Stimulated activated naive CD4-positive, alpha-beta T cell treated with Interleukin-2 at 50 U/mL for 16 hours (primary cell): ENCODE measurements around the gene GABRQ.

Source experiments
- DNase-seq: peaks from one replicate; lab custom pipeline; 2025; lab: John Stamatoyannopoulos, UW

GABRQ gene

GRCh38 chrX:152637649-152638442, at the start of gene GABRQ:
Gene GABRQ, plus strand, starts transcription at chrX:152637895. Its CDS starts 308 bp downstream, at chrX:152638203.
- DNase-seq, result no peak

- no peak for DNase-seq
These were observed 49.5 kb upstream of the GABRQ start for GRCh38 chrX:152588206-152588605.

DNA sequence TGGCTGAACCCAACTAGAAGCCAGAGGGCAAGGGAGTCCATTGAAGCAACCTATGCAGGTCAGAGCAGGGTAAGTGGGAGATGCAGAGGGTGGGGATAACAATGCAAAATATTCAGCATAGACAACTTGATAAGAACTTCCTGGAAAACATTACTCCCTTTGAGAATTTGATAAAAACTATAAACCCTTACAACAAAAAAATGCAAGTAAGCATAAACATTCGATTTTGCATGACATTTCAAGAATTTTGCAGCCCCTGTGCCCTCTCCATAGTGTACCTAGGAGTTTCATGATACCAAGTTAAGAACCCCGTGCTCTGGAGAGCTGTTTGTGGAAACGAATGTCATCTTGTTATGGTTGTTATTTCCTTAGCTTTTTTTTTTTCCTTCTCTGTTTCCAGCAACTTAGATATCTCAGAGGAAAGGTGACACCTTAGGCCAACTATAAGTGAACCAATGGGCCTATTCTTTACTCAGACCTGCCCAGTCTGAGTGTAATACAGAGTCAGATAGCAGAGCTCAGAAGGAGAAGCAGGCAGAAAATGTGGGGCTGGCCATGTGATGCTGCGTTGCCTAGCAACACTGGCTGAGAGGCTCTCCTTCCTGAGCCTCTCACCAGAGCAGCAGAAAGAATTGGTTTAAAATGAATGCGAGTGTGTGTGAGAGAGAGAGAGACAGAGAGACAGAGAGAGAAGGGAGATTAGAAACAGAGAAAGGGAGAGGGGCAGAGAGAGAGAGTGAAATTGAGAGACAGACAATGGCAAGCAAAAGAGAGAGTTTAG, 36.7 kb upstream of the GABRQ start:
- DNase-seq, result no peak

- no peak for DNase-seq
These were observed 35.7 kb upstream of the GABRQ start for GRCh38 chrX:152601848-152602616.

GRCh38 chrX:152614791-152615190, 22.9 kb upstream of the GABRQ start:
- no peak for DNase-seq

- no peak for DNase-seq
These were observed 17.8 kb upstream of the GABRQ start for GRCh38 chrX:152619897-152620296.

DNA sequence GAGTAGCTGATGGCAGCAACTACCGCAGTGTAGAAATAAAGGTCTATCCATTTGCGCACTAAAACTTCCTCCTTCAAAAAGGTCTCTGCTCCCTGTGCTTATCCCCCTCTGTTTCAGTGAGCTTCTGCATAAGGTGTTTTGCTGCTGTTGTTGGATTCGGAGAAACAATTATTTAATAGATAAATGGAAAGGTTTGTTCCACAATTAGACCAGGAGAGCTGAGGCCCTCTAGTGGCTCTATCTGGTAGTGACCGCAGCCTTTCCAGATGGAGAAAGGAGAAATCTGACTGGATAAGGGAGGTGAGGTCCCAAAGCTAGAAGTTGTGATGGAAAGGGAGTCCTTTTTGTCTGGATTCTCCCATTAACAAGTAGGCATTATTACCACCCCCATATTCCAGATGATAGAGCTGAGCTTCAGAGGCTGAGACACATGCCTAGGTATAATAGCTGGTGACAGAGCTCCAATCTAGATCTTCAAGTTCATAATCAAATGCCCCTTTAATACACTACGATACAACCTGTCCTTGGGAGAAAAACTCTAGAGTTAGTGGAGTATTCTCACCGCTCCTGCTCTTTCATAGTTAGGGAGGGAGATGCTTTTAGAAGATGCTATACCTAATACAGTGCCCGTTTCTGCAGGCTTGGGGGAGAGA, 5.1 kb upstream of the GABRQ start:
- DNase-seq, result no peak

- no peak for DNase-seq
These were observed 1.8 kb upstream of the GABRQ start for GRCh38 chrX:152635941-152636340.

DNA sequence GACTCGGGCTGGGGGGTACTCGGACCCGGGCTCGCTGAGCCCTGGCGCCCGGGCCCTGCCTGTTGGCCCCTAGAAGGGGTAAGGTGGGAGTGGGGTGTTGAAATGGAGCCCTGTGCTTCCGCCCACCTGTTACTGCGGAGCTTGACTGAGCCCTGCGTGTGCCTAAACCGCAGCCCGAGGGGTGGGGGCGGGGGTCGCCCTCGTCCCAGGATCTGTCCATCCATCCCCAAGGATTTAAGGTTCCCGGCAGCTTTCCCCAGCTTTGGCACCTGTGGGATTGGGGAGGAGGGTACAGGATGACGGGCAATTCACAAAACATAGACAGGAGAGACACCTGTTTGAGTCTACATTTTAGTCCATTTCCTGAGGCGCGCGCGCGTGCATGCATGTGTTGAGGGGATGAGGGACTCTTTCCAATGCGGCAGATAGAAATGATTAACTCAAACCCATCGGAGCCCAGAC, 779 bp downstream of the GABRQ start:
- no peak for DNase-seq

- no peak for DNase-seq
These were observed 1.7 kb downstream of the GABRQ start for GRCh38 chrX:152639426-152639825.

DNA sequence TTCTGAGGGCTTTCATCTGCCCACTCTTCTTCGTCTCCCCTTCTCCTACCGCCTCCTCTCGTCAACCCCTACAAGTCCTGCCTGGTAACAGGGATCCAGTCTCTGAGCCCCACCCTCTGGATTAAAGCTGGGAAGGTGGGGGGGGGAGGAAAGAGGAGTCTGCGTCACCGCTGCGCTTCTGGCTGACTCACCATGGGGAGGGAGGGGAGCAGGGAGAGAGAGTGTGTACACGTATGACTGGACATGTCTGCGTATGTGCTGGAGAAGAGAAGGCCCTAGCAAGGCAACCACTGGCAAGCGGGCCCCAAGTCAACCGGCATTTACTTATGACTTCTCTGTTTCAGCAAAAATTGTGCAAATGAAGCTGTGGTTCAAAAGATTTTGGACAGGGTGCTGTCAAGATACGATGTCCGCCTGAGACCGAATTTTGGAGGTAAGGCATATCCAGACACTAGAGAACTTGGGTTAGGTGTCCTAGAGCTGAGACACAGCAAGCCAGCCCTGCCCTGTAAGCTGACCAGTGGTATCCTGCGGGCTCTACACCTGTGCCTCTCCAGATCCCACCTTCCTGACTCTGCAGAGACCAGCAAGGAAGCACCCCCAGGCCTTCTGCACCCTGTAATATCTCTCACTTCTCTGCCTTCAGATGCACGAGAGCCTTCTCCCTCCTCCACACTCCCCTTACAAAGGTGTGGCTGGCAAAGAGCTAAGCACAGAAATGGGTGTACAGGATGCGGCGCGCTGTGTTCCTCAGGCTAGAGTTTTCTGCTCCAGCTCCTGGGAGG, 2.5 kb downstream of the GABRQ start:
- no peak for DNase-seq

GRCh38 chrX:152641256-152641875, 3.7 kb downstream of the GABRQ start:
- no peak for DNase-seq

- no peak for DNase-seq
These were observed 4.3 kb downstream of the GABRQ start for GRCh38 chrX:152641996-152642395.

GRCh38 chrX:152642931-152643564, 5.4 kb downstream of the GABRQ start:
- DNase-seq, result no peak

DNA sequence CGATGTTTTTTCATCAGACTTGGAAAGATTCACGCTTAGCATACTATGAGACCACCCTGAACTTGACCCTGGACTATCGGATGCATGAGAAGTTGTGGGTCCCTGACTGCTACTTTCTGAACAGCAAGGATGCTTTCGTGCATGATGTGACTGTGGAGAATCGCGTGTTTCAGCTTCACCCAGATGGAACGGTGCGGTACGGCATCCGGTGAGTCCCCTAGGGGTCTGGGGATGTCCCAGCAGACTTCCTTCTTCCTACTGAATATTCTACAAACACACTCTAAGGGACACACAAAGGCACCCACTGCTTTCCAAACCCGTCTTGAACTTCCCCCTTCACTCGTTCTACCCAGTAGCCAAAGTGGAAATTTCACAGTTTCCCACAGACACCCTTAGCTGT, 9.3 kb downstream of the GABRQ start:
- DNase-seq, result no peak

DNA sequence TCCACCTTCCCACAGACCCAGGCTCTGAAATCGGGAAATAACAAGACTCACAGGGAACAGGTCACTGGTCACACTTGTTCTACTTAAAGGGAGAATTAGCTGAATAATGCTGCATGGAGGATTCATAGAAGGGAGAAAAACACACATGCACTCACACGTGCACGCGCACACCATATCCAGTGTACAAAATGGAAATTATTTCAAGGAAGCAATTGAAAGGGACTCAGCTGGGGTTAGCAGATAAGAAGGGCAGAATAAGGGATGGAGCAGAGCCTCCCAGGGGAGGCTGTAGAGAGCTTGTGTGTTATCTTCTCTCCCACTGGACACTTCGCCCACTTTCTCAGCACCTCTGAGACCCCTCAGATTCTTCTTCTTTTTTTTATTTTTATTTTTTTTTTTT, 10.3 kb downstream of the GABRQ start:
- DNase-seq, result no peak

GRCh38 chrX:152652060-152652459, 14.4 kb downstream of the GABRQ start:
- no peak for DNase-seq

- no peak for DNase-seq
These were observed 14.8 kb downstream of the GABRQ start for GRCh38 chrX:152652467-152652866.

DNA sequence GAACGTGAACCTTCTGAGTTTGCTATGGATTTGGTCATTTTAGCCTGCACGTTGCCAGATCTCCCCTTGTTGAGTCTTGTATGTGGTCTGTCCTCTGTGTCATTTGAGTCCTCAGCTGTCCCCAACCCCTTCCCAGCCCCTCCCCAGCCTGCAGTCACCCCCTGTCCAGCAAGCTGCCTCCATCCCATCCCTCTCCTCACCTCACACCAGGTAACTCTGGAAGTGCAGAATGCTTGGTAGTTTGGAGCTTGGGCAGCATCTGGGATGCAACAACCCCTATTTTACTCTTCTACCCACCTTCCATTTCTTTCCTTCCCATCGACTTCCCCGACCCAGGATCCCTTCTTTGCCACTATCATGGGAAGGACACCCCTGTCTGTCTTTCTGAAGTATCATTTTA, 18.4 kb downstream of the GABRQ start:
- DNase-seq, result no peak

- DNase-seq, result no peak
These were observed 19.2 kb downstream of the GABRQ start for GRCh38 chrX:152656890-152657289.
